Subcutaneous abdominal adipose tissue (tissue), 5 donors: ENCODE results near the gene SAMD1.

Source experiments
- H3K27ac ChIP-seq: one replicate; pipeline ENCODE4 v1.7.0; 2013; ENCODE audit warnings: low read depth, mild to moderate bottlenecking, inconsistent platforms, low read length, moderate library complexity
- H3K27me3 ChIP-seq, 5 donors: one replicate each; pipeline ENCODE4 v1.7.0; 2013; ENCODE audit warnings: low read length in 5 of 5, inconsistent platforms in 1 of 5; ENCODE audit not compliant: control insufficient read depth in 5 of 5, insufficient read depth in 4 of 5
- H3K36me3 ChIP-seq, 5 donors: one replicate each; pipeline ENCODE4 v1.7.0; 2013; ENCODE audit warnings: low read length in 5 of 5; ENCODE audit not compliant: control insufficient read depth in 5 of 5, insufficient read depth in 5 of 5
- H3K4me1 ChIP-seq, 5 donors: one replicate each; pipeline ENCODE4 v1.7.0; 2013; ENCODE audit warnings: low read length in 5 of 5, mild to moderate bottlenecking in 3 of 5, moderate library complexity in 1 of 5; ENCODE audit not compliant: control insufficient read depth in 5 of 5, insufficient read depth in 5 of 5
- H3K4me3 ChIP-seq, 5 donors: one replicate each; pipeline ENCODE4 v1.7.0; 2013; ENCODE audit warnings: low read length in 5 of 5, low read depth in 1 of 5
- H3K9ac ChIP-seq, 5 donors: one replicate each; pipeline ENCODE4 v1.7.0; 2013; ENCODE audit warnings: low read length in 5 of 5, mild to moderate bottlenecking in 4 of 5, moderate library complexity in 3 of 5
- H3K9me3 ChIP-seq, 5 donors: one replicate each; pipeline ENCODE4 v1.7.0; 2013; ENCODE audit warnings: low read length in 5 of 5; ENCODE audit not compliant: control insufficient read depth in 5 of 5
- donor health status: healthy.
- donor health status: healthy.
- donor health status: healthy.
- donor health status: healthy.
- donor health status: healthy.

SAMD1 gene

DNA sequence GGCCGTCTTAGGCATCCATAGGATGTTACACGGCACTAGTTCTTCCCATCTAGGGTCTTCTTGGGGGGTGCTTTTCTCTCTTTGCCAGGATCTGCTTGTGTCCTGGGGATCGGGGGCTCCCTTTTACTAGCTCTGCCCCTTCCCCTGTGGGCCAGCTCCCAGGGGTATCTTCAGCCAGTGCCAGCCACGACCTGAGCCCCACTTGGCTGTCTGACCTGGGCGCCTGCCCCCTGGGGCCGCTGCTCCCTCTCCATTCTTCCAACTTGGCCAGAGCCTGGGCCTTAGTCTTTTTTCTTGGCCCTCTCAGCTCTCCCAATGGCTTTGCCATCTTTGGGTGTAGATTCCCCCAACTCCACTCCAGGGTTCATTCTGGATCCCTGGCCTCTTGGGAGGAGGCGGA lies 23.9 kb upstream of the SAMD1 start:
- peak overlapping the region in 2 of 5 donors; percentile 13 to 18 for H3K4me3 ChIP-seq
- peak overlapping the region; percentile 76 for H3K27ac ChIP-seq
- peaks cover 29 to 87% (median 84%) of the 10 kb centered on the region in 5 donors for H3K4me1 ChIP-seq
- no peaks in the 10 kb centered on the region for H3K36me3 ChIP-seq
- no peaks in the 10 kb centered on the region for H3K27me3 ChIP-seq
- peak overlapping the region in 1 of 5 donors; percentile 15 for H3K9ac ChIP-seq
- H3K9me3 ChIP-seq = no peaks in the 10 kb centered on the region

DNA sequence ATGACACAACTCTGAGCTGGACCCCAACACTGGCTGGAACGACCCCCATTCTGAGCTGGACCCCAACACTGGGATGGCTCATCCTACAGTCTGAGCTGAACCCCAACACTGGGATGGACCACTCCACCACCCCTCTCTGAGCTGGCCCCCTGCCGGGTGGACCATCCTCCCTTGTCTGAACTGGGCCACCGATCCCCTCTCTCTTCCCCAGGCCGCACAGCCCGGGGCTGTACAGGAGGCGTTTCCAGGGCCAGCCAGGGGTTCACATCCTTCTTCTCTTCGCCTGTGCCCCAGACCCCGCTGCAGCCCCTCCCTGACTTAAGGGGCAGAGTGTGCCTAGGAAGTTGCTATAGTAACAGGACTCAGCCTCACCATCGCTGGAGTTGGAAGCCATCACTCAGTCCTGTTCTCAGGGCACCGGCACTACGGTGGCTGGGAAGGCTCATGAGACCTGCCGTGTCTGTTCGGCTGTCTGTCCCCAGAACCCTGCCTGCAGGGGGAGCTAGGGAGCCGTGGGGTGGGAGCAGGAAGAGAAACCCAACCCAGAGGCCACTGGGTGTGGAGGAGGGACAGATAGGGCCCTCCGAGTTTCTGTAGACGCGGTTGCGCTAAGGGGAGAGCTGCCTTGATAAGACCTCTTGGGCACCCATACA lies 23.3 kb upstream of the SAMD1 start:
- Histone ChIP-seq H3K4me3 (no peak overlapping the region), H3K27me3 (no peaks in the 10 kb centered on the region), H3K36me3 (no peaks in the 10 kb centered on the region), H3K27ac (peak overlapping the region; percentile 76), H3K9ac (peak overlapping the region; percentile 15 to 78 (median 72)), H3K4me1 (peaks cover 29 to 82% (median 79%) of the 10 kb centered on the region in 5 donors), H3K9me3 (no peaks in the 10 kb centered on the region)

DNA sequence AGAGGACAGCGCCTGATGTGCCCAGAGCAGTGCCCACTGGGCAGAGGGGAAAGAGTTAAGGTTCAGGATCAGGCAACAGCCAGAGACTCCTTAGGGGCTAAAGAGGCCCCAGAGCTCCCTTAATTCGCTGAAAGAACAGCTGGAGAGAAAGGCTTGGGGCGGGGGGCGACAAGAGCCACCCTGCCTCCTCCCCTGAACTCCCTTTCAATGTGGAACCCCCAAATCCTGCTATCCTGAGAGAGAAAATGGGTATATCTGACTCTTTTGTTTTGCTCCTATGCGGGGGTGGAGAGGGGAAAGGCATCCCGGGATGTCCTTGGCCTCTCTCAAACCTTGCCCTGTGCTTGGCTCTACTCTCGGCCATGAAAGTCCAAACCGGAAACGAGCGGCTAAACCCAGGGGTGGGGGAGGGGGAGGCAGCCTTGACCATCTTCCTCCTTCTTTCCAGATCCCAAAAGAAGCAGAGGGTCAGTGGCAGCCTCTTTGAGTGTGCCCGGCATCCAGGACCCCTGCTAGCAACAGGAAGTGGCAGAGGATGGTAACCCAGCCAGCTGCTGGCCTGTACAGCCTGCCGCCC lies 22.3 kb upstream of the SAMD1 start:
- Histone ChIP-seq H3K27me3 (no peaks in the 10 kb centered on the region), H3K9ac (peak overlapping the region; percentile 47 to 78 (median 72)), H3K4me3 (peak overlapping the region; percentile 44 to 54 (median 46)), H3K9me3 (no peaks in the 10 kb centered on the region), H3K36me3 (peaks cover 0 to under 1% (median 0%) of the 10 kb centered on the region in 5 donors), H3K4me1 (peaks cover 25 to 76% (median 75%) of the 10 kb centered on the region in 5 donors), H3K27ac (peak overlapping the region; percentile 76)

DNA sequence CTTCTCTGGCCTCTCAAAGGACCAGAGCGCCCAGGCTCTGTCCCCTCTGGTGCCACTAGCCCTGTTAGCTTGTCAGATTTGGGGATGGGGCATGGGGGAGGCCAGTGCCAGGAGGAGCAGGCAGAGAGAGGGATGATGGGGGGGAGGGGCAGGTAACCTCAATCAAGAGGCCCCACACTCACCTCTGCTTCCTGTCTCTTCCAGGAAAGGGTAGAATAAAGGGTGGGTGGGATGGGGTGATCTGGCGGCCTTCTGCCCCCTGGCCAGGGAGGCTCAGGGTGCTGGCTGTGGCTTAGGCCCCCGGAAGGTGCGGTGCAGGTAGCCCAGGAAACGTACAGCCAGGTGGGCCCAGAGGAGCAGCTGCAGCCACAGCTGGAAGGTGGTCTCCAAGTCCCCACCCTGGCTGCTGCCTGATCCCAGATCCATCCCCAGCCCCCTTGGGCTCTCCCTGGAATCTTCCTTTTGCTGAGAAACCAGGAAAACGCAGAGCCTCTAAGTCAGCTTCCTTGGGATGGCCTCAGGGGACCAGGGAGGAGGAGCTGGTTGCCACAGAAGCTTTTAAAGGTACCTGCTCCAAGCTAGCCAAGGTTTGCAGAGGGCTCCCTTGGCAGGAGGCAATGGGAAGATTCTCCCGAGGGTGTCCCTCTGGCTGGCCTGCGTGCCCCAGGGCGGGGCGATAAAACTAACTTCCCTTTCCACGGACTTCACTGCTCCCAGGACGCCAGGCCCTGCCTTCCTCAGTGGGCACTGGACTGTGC lies 21.7 kb upstream of the SAMD1 start:
- peak overlapping the region; percentile 44 to 54 (median 46) for H3K4me3 ChIP-seq
- peaks cover 0 to 6% (median 0%) of the 10 kb centered on the region in 5 donors for H3K36me3 ChIP-seq
- peaks cover 25 to 83% (median 81%) of the 10 kb centered on the region in 5 donors for H3K4me1 ChIP-seq
- H3K9me3 ChIP-seq = no peaks in the 10 kb centered on the region
- H3K27me3 ChIP-seq = no peaks in the 10 kb centered on the region
- peak overlapping the region; percentile 76 for H3K27ac ChIP-seq
- peak overlapping the region; percentile 48 to 78 (median 68) for H3K9ac ChIP-seq

DNA sequence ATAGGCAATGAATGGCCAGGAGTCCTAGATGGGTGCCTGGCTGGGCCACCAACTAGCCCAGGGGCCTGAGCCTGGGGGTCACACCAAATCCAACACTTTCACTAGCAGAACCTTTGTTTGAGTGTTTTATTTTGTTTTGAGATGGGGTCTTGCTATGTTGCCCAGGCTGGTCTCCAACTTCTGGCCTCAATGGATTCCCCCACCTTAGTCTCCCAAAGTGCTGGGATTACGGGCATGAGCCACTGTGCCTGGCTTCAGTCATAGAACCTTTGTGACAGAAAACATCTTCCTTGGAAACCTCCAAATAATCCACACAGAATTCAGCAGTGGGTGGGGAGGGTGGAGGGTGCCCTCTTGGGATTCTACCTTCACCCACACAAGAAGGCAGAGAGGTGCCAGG lies 20.9 kb upstream of the SAMD1 start:
- Histone ChIP-seq H3K36me3 (peaks cover 0 to 10% (median 4%) of the 10 kb centered on the region in 5 donors), H3K27me3 (no peaks in the 10 kb centered on the region), H3K9me3 (no peaks in the 10 kb centered on the region), H3K9ac (peak overlapping the region in 4 of 5 donors; percentile 3 to 65 (median 52)), H3K4me3 (peak overlapping the region in 2 of 5 donors; percentile 6 to 20), H3K27ac (peak overlapping the region; percentile 76), H3K4me1 (peaks cover 24 to 77% (median 74%) of the 10 kb centered on the region in 5 donors)

DNA sequence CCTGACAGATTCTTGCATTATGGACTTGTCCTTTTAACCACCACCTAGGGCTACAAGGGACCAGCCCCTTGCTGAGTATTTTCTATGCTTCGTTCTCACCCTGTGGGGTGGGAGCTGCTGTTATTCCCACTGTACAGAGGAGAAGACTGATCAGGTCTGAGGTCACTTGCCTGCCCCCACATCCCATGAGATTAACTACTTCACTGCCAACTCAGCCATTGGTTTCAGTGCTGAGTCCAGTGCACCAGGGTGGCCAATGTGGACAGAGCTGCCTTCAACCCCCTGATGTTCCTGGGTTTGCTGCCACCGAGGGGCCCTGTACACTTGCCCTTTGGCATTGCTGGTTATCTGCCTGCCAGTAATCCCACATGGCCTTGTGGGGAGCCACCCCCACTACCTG lies 20.1 kb upstream of the SAMD1 start:
- no peaks in the 10 kb centered on the region for H3K27me3 ChIP-seq
- no peak overlapping the region for H3K4me3 ChIP-seq
- no peaks in the 10 kb centered on the region for H3K9me3 ChIP-seq
- H3K27ac ChIP-seq = peak overlapping the region; percentile 76
- H3K4me1 ChIP-seq = peaks cover 18 to 68% (median 65%) of the 10 kb centered on the region in 5 donors
- H3K36me3 ChIP-seq = peaks cover 0 to 19% (median 12%) of the 10 kb centered on the region in 5 donors
- no peak overlapping the region for H3K9ac ChIP-seq

DNA sequence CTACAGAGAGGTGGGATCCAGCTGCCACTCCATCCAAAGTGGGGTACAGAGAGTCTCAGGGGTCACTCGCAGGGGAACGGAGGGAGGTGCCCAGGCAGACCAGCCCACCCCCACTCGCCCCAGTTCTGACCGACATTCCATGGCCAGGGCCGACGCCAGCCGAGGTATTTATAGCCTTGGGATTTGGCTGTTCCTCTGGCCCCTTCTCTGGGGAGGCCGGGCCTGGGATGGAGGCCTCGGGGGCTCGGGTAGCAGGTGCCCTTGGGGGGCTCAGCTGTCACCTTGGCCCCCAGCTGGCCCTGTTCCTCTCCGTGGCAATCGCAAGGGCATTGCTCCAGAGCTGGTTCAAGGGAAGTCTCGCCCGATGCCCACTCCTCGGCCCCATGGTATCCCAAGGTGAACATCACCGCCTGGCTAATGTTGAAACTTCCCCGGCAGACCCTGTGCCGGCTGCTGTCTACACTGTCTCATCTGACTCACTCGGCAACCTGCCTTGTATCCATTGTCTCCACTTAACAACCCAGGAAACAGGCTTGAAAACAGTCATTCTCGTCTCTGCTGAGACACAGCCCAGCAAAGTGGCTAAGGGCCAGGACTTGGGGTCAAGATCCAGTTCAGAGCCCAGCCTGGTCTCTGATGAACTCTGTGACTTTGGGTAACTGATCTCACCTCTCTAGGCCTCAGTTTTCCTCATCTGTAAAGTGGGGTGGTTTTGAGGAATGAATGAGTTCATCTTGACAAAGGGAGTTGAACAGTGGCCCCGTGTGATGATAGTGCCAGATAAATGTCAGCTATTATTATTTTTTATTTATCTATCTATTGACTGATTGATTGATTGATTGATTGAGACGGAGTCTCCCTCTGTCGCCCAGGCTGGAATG lies 17.3 kb upstream of the SAMD1 start:
- Histone ChIP-seq H3K36me3 (peaks cover 0 to 34% (median 28%) of the 10 kb centered on the region in 5 donors), H3K9me3 (no peaks in the 10 kb centered on the region), H3K4me1 (peaks cover 6 to 47% (median 41%) of the 10 kb centered on the region in 5 donors), H3K9ac (peak overlapping the region in 3 of 5 donors; percentile 6 to 53 (median 48)), H3K4me3 (no peak overlapping the region), H3K27ac (peak overlapping the region; percentile 41), H3K27me3 (no peaks in the 10 kb centered on the region)

DNA sequence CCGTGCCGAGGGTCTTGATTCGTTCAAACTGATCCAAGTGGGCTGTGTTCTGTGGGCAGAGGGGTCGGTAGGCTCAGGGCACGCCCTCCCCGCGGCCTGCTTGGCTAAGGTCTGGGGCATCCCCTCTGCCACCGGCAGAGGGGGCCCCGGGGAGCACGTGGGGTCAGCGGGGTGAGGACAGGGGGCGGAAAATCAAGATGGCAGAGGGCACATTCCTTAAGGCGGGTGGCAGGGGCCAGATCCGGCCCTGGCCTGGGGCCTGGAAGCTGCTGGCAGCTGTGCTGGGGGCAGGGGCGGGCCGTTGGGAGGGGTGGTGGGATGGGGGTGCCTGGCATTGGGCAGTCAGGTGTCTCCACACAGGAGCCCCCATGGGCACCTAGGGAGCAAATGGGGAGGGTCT lies 16.3 kb upstream of the SAMD1 start:
- Histone ChIP-seq H3K9ac (no peak overlapping the region), H3K4me1 (peaks cover 6 to 47% (median 41%) of the 10 kb centered on the region in 5 donors), H3K4me3 (no peak overlapping the region), H3K27ac (no peak overlapping the region), H3K9me3 (no peaks in the 10 kb centered on the region), H3K27me3 (no peaks in the 10 kb centered on the region), H3K36me3 (peaks cover 0 to 43% (median 36%) of the 10 kb centered on the region in 5 donors)

DNA sequence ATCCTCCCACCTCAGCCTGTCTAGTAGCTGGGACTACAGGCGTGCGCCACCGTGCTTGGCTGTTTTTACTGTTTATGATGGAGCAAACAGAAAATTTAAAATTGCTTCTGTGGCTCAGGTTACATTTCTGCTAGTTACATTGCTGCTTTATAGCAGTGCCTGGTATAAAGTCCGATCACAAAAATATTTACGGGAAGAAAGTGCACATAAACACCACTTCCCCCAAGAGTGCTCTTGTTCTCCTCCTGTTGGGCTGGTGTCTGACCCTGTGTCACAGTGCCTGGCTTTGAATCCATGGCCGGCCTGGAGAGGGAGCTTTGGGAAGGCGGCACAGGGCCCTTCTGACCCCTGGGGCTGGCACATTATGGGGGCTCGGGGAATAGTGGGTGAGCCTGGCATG lies 15.1 kb upstream of the SAMD1 start:
- Histone ChIP-seq H3K4me1 (peaks cover 6 to 38% (median 33%) of the 10 kb centered on the region in 5 donors), H3K27me3 (no peaks in the 10 kb centered on the region), H3K9me3 (no peaks in the 10 kb centered on the region), H3K9ac (no peak overlapping the region), H3K27ac (no peak overlapping the region), H3K4me3 (no peak overlapping the region), H3K36me3 (peaks cover 0 to 51% (median 40%) of the 10 kb centered on the region in 5 donors)
